Transverse colon (tissue), 3 donors: ENCODE measurements around the gene TEX261.

ENCODE experiments used
- CTCF ChIP-seq, 5 experiments: fragments of 200-600 bp in 3 of 5; fragments of 450-650 bp in 2 of 5; sonication (generic) in 3 of 5; IDR thresholded peaks; 1 replicate in 2 of 5; 2 replicates in 3 of 5; pipeline ENCODE4 v1.5.1; 2016 to 2017; ENCODE audit warnings: antibody characterized with exemption in 5 of 5, inconsistent platforms in 3 of 5, mild to moderate bottlenecking in 2 of 5, moderate library complexity in 1 of 5
- EP300 ChIP-seq: sonication (generic); formaldehyde crosslinking; IDR thresholded peaks from one replicate; pipeline ENCODE4 v1.6.1; 2017; ENCODE audit warnings: antibody characterized with exemption, low read depth

GRCh38 chr2:70964133-70964532 is 30.5 kb downstream of the TEX261 start:
- TF ChIP-seq EP300 (no peak), CTCF (IDR thresholded peaks at IDR 0.05) (no peak)
